Lung (tissue), 12 donors: Measurements from ENCODE around the gene TBC1D8. TPM values are rescaled to one million over a fixed set of nuclear protein-coding genes. Genes with fewer than 3 reads are reported as not detected.

ENCODE experiments used
- ATAC-seq: fragments of 200-7000 bp; cut with Tn5 transposase; one replicate; pipeline ENCODE4 v1.9.1; 2020; ENCODE audit warnings: moderate number of reproducible peaks; ENCODE audit not compliant: insufficient read depth, low FRiP score
- DNase-seq, 3 donors: peaks; one replicate each; pipeline ENCODE4 v3.0.0-alpha.2; 2013 to 2017
- H3K27ac ChIP-seq, 2 donors: one replicate each; pipeline ENCODE4 v1.5.1; 2013; ENCODE audit warnings: mild to moderate bottlenecking in 2 of 2, moderate library complexity in 2 of 2, control low read depth in 1 of 2, inconsistent platforms in 1 of 2, low read depth in 1 of 2, low read length in 1 of 2
- H3K27me3 ChIP-seq, 3 donors: one replicate each; pipeline ENCODE4 v1.5.1; 2013; ENCODE audit warnings: low read length in 2 of 3; ENCODE audit not compliant: control insufficient read depth in 3 of 3, insufficient read depth in 3 of 3
- H3K36me3 ChIP-seq, 4 donors: one replicate each; pipeline ENCODE4 v1.5.1; 2013; ENCODE audit warnings: low read length in 4 of 4, mild to moderate bottlenecking in 1 of 4, moderate library complexity in 1 of 4; ENCODE audit not compliant: control insufficient read depth in 4 of 4, insufficient read depth in 4 of 4
- H3K4me1 ChIP-seq, 5 donors: one replicate each; pipeline ENCODE4 v1.5.1; 2013; ENCODE audit warnings: low read length in 5 of 5, mild to moderate bottlenecking in 2 of 5, moderate library complexity in 1 of 5; ENCODE audit not compliant: control insufficient read depth in 5 of 5, insufficient read depth in 5 of 5
- H3K4me3 ChIP-seq: one replicate; pipeline ENCODE4 v1.5.1; 2013; ENCODE audit warnings: mild to moderate bottlenecking, control low read depth, moderate library complexity
- H3K9ac ChIP-seq, 2 donors: one replicate each; pipeline ENCODE4 v1.5.1; 2013; ENCODE audit warnings: low read length in 2 of 2, control low read depth in 1 of 2; ENCODE audit not compliant: insufficient read depth in 1 of 2
- H3K9me3 ChIP-seq, 4 donors: one replicate each; pipeline ENCODE4 v1.5.1; 2013; ENCODE audit warnings: low read length in 3 of 4, mild to moderate bottlenecking in 1 of 4, moderate library complexity in 1 of 4; ENCODE audit not compliant: control insufficient read depth in 4 of 4, insufficient read depth in 3 of 4
- WGBS, 2 donors: extraction: QIAGEN DNeasy Blood & Tissue Kit; methylation state at CpG; one replicate each; pipeline ENCODE4 v1.1.7; 2013; 5-methylcytosine and 5-hydroxymethylcytosine counted together
- polyA plus RNA-seq, 2 donors: library from polyadenylated mRNA; stranded (reverse); fragments of 200-250 nt; gene quantifications; one replicate each; pipeline ENCODE4 v1.2.1, GENCODE V29; 2013
- total RNA-seq, 2 donors: library from RNA; depleted of rRNA in 1 of 2; stranded (reverse); fragments of >200 nt in 1 of 2; gene quantifications; one replicate each; pipeline ENCODE4 v1.2.1, GENCODE V29; 2014 to 2021
- TF ChIP-seq, protein P1 (sequence below): IDR thresholded peaks from 2 replicates; pipeline ENCODE4 v1.5.1; 2012; ENCODE audit warnings: mild to moderate bottlenecking; ENCODE audit errors: control extremely low read depth, extremely low read depth
- donor health status: control.
- donor health status: control.
- donor health status: Bipolar disorder and iron deficiency.
- donor health status: healthy.
- donor health status: DM: yes; HTN: yes; CAD: no.

The TBC1D8 gene
- total and polyA plus RNA-seq, 4 donors = 15.8 to 40.7 (median 29.7) TPM

DNA sequence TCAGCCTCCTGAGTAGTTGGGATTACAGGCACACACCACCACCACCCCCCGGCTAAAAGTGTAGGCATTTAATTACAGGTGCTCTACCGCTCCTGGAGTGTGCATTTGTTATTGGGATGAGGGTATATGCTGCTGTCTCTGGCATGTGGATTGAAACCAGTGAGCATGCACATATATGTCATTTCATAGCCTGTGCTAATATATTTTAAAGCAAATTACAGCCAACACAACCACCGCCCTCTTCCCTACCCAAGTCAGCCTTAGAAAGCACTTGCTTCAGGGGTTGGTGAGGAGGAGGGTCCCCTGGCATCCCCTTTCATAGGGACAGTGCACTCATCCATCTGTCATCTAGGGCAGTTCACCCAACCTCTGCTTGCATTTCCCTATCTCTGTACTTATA, 10.5 kb upstream of the TBC1D8 start:
- no peaks in the 10 kb centered on the region for H3K9me3 ChIP-seq
- DNase-seq = no peak
- H3K4me3 ChIP-seq = no peak overlapping the region
- no peak overlapping the region for H3K27ac ChIP-seq
- H3K4me1 ChIP-seq = peaks cover 0 to 2% (median 0%) of the 10 kb centered on the region in 5 donors
- no peaks in the 10 kb centered on the region for H3K36me3 ChIP-seq
- no peaks in the 10 kb centered on the region for H3K27me3 ChIP-seq
- ATAC-seq = no peak
- H3K9ac ChIP-seq = no peak overlapping the region
- 95 to 100% methylated on average over 3 of the region's 3 CpGs for WGBS, 2 donors
- TF ChIP-seq, protein P1, sequence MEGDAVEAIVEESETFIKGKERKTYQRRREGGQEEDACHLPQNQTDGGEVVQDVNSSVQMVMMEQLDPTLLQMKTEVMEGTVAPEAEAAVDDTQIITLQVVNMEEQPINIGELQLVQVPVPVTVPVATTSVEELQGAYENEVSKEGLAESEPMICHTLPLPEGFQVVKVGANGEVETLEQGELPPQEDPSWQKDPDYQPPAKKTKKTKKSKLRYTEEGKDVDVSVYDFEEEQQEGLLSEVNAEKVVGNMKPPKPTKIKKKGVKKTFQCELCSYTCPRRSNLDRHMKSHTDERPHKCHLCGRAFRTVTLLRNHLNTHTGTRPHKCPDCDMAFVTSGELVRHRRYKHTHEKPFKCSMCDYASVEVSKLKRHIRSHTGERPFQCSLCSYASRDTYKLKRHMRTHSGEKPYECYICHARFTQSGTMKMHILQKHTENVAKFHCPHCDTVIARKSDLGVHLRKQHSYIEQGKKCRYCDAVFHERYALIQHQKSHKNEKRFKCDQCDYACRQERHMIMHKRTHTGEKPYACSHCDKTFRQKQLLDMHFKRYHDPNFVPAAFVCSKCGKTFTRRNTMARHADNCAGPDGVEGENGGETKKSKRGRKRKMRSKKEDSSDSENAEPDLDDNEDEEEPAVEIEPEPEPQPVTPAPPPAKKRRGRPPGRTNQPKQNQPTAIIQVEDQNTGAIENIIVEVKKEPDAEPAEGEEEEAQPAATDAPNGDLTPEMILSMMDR = no peak

DNA sequence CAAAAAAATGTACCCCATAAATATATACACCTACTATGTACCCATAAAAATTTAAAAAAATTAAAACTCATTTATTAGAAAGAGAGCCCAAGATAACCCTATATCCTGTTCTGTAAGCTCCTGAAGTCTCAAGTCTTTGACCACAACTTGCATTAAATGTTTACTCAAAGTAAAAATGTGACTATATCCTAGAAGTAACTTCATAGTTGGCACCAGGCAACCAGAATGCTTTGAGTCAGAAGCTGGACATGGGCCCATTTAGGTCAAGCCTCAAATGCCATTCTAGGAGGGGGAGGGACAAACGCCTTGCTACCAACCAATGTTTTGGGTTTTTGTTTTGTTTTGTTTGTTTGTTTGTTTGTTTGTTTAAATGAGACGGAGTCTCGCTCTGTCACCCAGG, 9.3 kb upstream of the TBC1D8 start:
- H3K27me3 ChIP-seq = no peaks in the 10 kb centered on the region
- H3K9me3 ChIP-seq = no peaks in the 10 kb centered on the region
- H3K27ac ChIP-seq = no peak overlapping the region
- peaks cover 0 to 2% (median 0%) of the 10 kb centered on the region in 5 donors for H3K4me1 ChIP-seq
- no peak overlapping the region for H3K4me3 ChIP-seq
- ATAC-seq = peak; percentile 58
- TF ChIP-seq, protein P1 = no peak
- no peak overlapping the region for H3K9ac ChIP-seq
- 78 to 86% methylated on average over 3 of the region's 3 CpGs for WGBS, 2 donors
- DNase-seq = no peak
- no peaks in the 10 kb centered on the region for H3K36me3 ChIP-seq

DNA sequence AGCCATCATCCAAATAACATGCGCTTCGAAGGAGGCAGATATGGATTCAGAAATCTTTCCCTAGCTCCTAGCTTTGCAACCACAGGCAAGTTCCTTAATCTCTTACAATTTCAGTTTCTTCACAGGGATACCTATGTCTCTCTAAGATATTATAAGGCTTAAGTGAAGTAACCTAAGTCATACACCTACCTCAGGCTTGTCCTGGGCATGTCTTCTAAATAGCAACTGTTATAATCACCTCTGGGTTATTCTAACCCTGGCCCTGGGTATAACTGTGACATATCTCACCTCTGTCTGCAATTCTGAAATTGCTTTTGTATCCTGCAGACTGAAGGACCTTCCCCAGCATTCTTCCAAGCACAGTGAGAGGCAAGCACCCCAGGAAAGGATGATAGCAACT, 8.3 kb upstream of the TBC1D8 start:
- TF ChIP-seq, protein P1 = no peak
- no peak for ATAC-seq

DNA sequence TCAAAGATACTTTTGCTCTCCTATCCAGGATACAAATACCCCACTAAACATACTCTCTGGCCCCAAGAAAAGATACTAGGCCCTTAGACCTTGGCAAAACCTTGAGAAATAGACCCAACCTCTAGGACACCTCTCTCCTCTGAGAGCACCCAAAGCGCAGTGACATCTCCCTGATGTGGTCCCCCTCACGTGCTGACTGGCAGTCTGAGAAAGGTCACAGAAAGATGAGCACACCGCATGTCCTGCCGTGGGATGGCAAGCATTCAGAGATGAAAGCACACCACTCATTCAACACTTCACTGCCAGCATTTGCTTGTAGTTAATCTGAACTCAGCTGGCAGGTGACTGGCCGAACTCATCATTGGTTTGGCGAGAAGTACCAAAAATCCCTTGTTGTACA, 6.1 kb upstream of the TBC1D8 start:
- TF ChIP-seq, protein P1 = no peak

More for the DNA sequence above, 8.3 kb upstream of the TBC1D8 start:
- no peaks in the 10 kb centered on the region for H3K4me1 ChIP-seq
- 76 to 96% methylated on average over 2 of the region's 2 CpGs for WGBS, 2 donors
- no peaks in the 10 kb centered on the region for H3K9me3 ChIP-seq
- H3K27ac ChIP-seq = no peak overlapping the region
- no peak for DNase-seq
- H3K27me3 ChIP-seq = no peaks in the 10 kb centered on the region
- H3K9ac ChIP-seq = no peak overlapping the region
- no peak overlapping the region for H3K4me3 ChIP-seq
- H3K36me3 ChIP-seq = no peaks in the 10 kb centered on the region

More for the DNA sequence above, 6.1 kb upstream of the TBC1D8 start:
- no peaks in the 10 kb centered on the region for H3K27me3 ChIP-seq
- no peaks in the 10 kb centered on the region for H3K9me3 ChIP-seq
- peaks cover 0 to 8% (median 3%) of the 10 kb centered on the region in 5 donors for H3K4me1 ChIP-seq
- no peak overlapping the region for H3K27ac ChIP-seq
- ATAC-seq (no peak), DNase-seq (no peak)
- H3K36me3 ChIP-seq = no peaks in the 10 kb centered on the region
- H3K9ac ChIP-seq = no peak overlapping the region
- no peak overlapping the region for H3K4me3 ChIP-seq
- WGBS, 2 donors = 88 to 90% methylated on average over 6 of the region's 6 CpGs
